Measurements from ENCODE around the gene PLCL1.

PLCL1 gene

DNA sequence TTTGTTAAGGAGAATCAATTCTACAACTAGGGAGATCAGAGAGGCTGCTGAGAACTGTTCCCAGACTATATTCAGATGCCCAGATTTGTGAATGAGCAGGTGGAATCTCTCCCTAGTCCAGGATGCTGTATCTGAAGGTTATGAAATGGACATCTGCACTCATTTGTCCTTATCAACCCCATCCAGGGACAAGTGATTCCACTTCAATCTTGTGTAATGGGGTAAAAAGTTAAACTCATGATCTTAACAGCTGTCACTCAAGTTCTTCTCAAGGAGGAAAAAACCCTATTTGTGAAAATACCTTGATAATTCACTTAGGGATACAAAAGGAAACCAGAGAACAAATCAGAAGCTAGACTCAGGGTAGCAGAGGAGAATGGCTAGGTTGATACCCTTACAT is 144.8 kb downstream of the PLCL1 start:
- Histone ChIP-seq H3K9me3 (ENCODE audit: control insufficient read depth, low read depth, low read length) (no peaks in the 10 kb centered on the region), H3K36me3 (ENCODE audit: control insufficient read depth, low read depth, low read length) (no peaks in the 10 kb centered on the region), H3K4me3 (ENCODE audit: low read length) (no peak overlapping the region), H3K4me1 (ENCODE audit: control insufficient read depth, low read depth, low read length) (no peaks in the 10 kb centered on the region), H3K9ac (ENCODE audit: low read length) (no peak overlapping the region), H3K27ac (ENCODE audit: low read length) (no peak overlapping the region), H3K27me3 (ENCODE audit: control insufficient read depth, insufficient read depth, low read length) (no peaks in the 10 kb centered on the region)

DNA sequence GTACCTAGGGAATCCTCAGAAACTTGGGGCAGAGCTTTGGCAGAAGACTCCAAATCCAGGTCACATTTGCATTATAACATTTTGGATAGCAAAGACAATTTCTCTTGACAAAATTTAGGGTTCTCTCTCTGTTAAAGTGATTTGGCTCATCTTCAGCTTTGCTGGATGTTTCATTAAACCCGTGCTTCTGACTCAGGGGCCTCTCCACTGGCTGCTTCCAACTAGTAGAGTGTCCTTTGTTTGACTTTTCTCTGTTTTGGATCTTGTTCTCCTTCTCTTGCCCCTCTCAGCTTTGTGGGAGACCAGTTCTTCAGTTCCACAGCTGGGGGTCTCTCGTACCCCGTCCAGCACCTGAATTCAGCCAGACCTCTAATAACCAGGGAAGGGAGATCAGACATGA is 145.6 kb downstream of the PLCL1 start:
- H3K9me3 ChIP-seq (ENCODE audit: control insufficient read depth, low read depth, low read length), result no peaks in the 10 kb centered on the region
- H3K4me1 ChIP-seq (ENCODE audit: control insufficient read depth, low read depth, low read length), result no peaks in the 10 kb centered on the region
- no peak overlapping the region for H3K4me3 ChIP-seq (ENCODE audit: low read length)
- H3K27me3 ChIP-seq (ENCODE audit: control insufficient read depth, insufficient read depth, low read length), result no peaks in the 10 kb centered on the region
- no peak overlapping the region for H3K27ac ChIP-seq (ENCODE audit: low read length)
- no peak overlapping the region for H3K9ac ChIP-seq (ENCODE audit: low read length)
- no peaks in the 10 kb centered on the region for H3K36me3 ChIP-seq (ENCODE audit: control insufficient read depth, low read depth, low read length)

DNA sequence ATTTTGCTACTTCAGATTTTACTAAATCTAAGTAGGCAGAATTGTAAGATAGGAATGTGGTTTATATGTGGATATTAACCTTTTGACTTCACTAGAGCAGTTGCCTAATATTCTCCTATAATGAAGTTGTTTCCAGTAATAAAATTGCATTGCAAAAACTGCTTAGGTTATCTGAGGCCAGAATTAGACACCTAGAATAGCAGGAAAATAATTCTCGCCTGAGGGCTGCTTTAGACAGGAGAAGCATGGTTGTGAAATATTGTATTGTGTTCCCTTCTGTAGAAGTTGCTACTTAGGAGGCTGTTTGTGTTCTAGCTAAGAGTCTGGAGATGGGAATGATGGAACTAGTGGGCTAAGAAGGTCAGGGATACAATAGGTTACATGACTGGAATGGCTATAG is 146.3 kb downstream of the PLCL1 start:
- no peak overlapping the region for H3K9ac ChIP-seq (ENCODE audit: low read length)
- no peaks in the 10 kb centered on the region for H3K27me3 ChIP-seq (ENCODE audit: control insufficient read depth, insufficient read depth, low read length)

DNA sequence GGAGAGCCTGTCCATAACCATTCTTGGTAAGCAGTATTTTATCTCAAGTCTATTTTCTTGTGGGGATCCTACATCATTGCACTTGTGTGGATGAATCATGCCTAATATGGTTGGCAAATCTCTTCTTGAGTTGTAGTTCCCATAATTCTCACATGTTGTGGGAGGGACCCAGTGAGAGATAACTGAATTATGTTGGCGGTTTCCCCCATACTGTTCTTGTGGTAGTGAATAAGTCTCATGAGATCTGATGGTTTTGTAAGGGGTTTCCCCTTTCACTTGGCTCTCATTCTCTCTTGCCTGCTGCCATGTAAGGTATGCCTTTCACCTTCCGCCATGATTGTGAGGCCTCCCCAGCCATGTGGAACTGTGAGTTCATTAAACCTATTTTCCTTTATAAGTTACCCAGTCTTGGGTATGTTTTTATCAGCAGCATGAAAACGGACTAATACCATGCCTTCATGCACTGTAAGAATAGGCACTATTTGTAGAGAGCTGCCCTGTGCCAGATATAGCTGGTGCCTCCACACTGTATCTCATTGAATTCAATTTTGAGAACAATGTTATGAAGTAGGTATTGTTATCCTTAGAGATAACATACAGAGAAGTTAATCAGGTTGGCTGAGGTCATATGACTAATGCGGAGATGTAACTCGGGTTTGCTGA is 148.3 kb downstream of the PLCL1 start:
- no peak overlapping the region for H3K27ac ChIP-seq (ENCODE audit: low read length)
- no peak overlapping the region for H3K9ac ChIP-seq (ENCODE audit: low read length)
- no peaks in the 10 kb centered on the region for H3K36me3 ChIP-seq (ENCODE audit: control insufficient read depth, low read depth, low read length)
- H3K9me3 ChIP-seq (ENCODE audit: control insufficient read depth, low read depth, low read length), result no peaks in the 10 kb centered on the region
- no peak overlapping the region for H3K4me3 ChIP-seq (ENCODE audit: low read length)
- no peaks in the 10 kb centered on the region for H3K4me1 ChIP-seq (ENCODE audit: control insufficient read depth, low read depth, low read length)
- no peaks in the 10 kb centered on the region for H3K27me3 ChIP-seq (ENCODE audit: control insufficient read depth, insufficient read depth, low read length)

More for the DNA sequence above, 146.3 kb downstream of the PLCL1 start:
- no peak overlapping the region for H3K27ac ChIP-seq (ENCODE audit: low read length)
- no peak overlapping the region for H3K4me3 ChIP-seq (ENCODE audit: low read length)
- H3K36me3 ChIP-seq (ENCODE audit: control insufficient read depth, low read depth, low read length), result no peaks in the 10 kb centered on the region
- no peaks in the 10 kb centered on the region for H3K4me1 ChIP-seq (ENCODE audit: control insufficient read depth, low read depth, low read length)
- H3K9me3 ChIP-seq (ENCODE audit: control insufficient read depth, low read depth, low read length), result no peaks in the 10 kb centered on the region

DNA sequence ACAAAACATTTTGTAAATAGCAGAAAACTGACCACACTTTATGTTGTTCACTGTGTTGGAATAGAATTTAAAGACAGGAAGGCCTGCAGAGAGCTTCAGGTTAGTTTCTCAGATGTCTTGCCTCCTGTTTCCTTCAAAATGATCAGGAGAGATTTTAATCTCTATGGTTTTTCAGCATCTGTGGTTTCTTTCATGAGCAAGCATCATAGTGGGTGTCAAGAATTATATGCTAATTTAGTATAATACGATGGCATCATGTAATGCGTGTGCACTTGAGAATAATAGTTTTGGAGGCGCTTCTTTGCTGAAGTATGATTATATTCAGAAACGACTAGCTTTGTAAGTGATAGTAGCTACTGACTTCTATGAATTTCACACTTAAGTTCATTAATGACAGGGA is 149.9 kb downstream of the PLCL1 start:
- H3K9ac ChIP-seq (ENCODE audit: low read length), result no peak overlapping the region
- H3K36me3 ChIP-seq (ENCODE audit: control insufficient read depth, low read depth, low read length), result no peaks in the 10 kb centered on the region
- H3K4me1 ChIP-seq (ENCODE audit: control insufficient read depth, low read depth, low read length), result no peaks in the 10 kb centered on the region
- H3K27me3 ChIP-seq (ENCODE audit: control insufficient read depth, insufficient read depth, low read length), result no peaks in the 10 kb centered on the region
- no peak overlapping the region for H3K27ac ChIP-seq (ENCODE audit: low read length)
- no peaks in the 10 kb centered on the region for H3K9me3 ChIP-seq (ENCODE audit: control insufficient read depth, low read depth, low read length)
- no peak overlapping the region for H3K4me3 ChIP-seq (ENCODE audit: low read length)

DNA sequence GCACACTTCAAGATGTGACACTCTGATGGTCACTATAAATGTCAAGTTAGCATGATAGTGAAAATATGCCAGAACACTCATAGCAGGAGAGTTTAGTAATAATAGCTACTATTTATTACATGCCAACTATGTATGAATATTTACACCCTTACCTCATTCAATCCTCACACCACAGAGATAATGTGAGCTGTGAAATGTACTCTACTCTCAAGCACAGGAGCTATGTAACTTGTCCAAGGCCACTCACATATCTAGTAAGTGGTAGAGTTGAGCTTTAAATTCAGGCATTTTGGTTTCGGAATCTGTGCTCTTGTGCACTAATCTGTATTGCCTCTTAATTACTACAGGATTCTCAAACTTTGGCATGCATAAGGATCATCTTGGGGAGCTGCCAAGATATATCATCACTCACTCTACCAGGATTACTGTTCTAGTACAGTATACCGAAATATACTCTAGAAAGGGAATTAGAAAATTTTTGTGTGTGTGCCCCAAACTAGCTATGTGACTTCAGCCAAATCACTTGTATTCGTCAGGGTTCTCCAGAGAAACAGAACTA is 154.3 kb downstream of the PLCL1 start:
- Histone ChIP-seq H3K9me3 (ENCODE audit: control insufficient read depth, low read depth, low read length) (no peaks in the 10 kb centered on the region), H3K27ac (ENCODE audit: low read length) (no peak overlapping the region), H3K9ac (ENCODE audit: low read length) (no peak overlapping the region), H3K4me1 (ENCODE audit: control insufficient read depth, low read depth, low read length) (no peaks in the 10 kb centered on the region), H3K36me3 (ENCODE audit: control insufficient read depth, low read depth, low read length) (no peaks in the 10 kb centered on the region), H3K4me3 (ENCODE audit: low read length) (no peak overlapping the region), H3K27me3 (ENCODE audit: control insufficient read depth, insufficient read depth, low read length) (no peaks in the 10 kb centered on the region)

DNA sequence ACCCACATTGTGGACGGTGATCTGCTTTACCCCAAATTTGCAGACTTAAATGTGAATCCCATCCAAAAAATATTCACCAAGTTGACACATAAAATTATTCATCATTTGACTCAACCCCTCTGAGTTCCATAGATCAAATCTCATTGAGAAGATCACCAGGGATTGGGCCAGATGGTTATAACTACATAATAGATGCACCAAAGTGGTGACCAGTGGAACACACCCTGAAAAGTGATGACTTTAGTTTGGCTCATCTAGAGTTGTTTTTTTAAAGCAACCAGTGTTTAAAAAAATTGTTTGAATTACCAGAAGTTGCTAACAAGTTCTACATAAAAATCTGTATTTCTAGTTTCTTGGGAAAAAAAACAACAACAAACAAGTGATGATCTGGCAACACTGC is 155.0 kb downstream of the PLCL1 start:
- Histone ChIP-seq H3K9ac (ENCODE audit: low read length) (no peak overlapping the region), H3K36me3 (ENCODE audit: control insufficient read depth, low read depth, low read length) (no peaks in the 10 kb centered on the region), H3K4me1 (ENCODE audit: control insufficient read depth, low read depth, low read length) (no peaks in the 10 kb centered on the region), H3K27ac (ENCODE audit: low read length) (no peak overlapping the region), H3K4me3 (ENCODE audit: low read length) (no peak overlapping the region), H3K27me3 (ENCODE audit: control insufficient read depth, insufficient read depth, low read length) (no peaks in the 10 kb centered on the region), H3K9me3 (ENCODE audit: control insufficient read depth, low read depth, low read length) (no peaks in the 10 kb centered on the region)

DNA sequence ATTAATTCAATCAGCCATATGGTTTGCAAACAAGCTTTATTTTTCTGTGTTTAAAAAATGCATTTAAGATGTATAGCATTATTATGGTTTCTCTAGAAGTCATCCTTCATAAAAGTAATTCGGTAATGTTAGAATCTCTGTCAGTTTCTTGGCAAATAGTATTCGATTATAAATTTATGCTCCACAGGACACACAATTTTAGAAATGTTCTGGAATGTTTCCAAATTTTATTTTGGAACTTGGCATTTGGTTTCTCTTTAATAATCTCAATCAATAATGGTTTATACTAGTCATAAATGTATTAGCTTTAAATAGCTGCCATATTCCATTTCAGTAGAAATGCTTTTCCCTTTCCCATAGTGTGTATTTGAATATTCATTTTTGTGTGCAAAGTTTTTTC is 156.4 kb downstream of the PLCL1 start:
- Histone ChIP-seq H3K9me3 (ENCODE audit: control insufficient read depth, low read depth, low read length) (no peaks in the 10 kb centered on the region), H3K4me1 (ENCODE audit: control insufficient read depth, low read depth, low read length) (no peaks in the 10 kb centered on the region), H3K36me3 (ENCODE audit: control insufficient read depth, low read depth, low read length) (no peaks in the 10 kb centered on the region), H3K9ac (ENCODE audit: low read length) (no peak overlapping the region), H3K27ac (ENCODE audit: low read length) (no peak overlapping the region), H3K27me3 (ENCODE audit: control insufficient read depth, insufficient read depth, low read length) (no peaks in the 10 kb centered on the region), H3K4me3 (ENCODE audit: low read length) (no peak overlapping the region)

DNA sequence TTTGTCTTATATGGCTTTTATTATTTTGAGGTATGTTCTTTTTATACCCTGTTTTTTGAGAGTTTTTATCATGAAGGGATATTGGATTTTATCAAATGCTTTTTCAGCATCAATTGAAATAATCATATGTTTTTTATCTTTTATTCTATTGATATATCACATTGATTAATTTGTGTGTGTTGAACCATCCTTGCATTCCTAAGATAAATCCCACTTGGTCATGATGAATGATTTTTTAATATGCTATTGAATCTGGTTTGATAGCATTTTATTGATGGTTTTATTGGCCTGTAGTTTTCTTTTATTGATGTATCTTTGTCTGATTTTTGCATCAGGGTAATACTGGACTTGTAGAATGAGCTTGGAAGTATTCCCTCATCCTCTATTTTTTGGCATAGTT is 160.3 kb downstream of the PLCL1 start:
- Histone ChIP-seq H3K27me3 (ENCODE audit: control insufficient read depth, insufficient read depth, low read length) (no peaks in the 10 kb centered on the region), H3K4me1 (ENCODE audit: control insufficient read depth, low read depth, low read length) (no peaks in the 10 kb centered on the region), H3K4me3 (ENCODE audit: low read length) (no peak overlapping the region), H3K9ac (ENCODE audit: low read length) (no peak overlapping the region), H3K9me3 (ENCODE audit: control insufficient read depth, low read depth, low read length) (no peaks in the 10 kb centered on the region), H3K27ac (ENCODE audit: low read length) (no peak overlapping the region), H3K36me3 (ENCODE audit: control insufficient read depth, low read depth, low read length) (no peaks in the 10 kb centered on the region)

DNA sequence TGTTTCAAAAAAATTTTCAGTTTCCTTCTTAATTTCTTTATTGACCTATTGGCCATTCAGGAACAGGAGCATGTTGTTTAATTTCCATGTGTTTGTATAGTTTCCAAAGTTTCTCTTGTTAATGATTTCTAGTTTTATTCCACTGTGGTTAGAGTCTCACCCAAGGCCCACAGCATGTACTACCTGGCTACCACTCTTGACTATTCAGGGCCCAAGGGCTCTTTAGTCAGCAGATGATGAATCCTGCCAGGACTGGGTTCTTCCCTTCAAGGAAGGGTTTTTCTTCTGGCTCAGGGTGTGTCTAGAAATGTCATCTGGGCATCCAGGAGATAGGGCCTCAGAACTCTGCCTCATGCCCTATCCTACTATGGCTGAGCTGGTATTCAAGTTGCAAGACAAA is 161.4 kb downstream of the PLCL1 start:
- Histone ChIP-seq H3K27ac (ENCODE audit: low read length) (no peak overlapping the region), H3K36me3 (ENCODE audit: control insufficient read depth, low read depth, low read length) (no peaks in the 10 kb centered on the region), H3K9me3 (ENCODE audit: control insufficient read depth, low read depth, low read length) (no peaks in the 10 kb centered on the region), H3K4me1 (ENCODE audit: control insufficient read depth, low read depth, low read length) (no peaks in the 10 kb centered on the region), H3K4me3 (ENCODE audit: low read length) (no peak overlapping the region), H3K9ac (ENCODE audit: low read length) (no peak overlapping the region), H3K27me3 (ENCODE audit: control insufficient read depth, insufficient read depth, low read length) (no peaks in the 10 kb centered on the region)

DNA sequence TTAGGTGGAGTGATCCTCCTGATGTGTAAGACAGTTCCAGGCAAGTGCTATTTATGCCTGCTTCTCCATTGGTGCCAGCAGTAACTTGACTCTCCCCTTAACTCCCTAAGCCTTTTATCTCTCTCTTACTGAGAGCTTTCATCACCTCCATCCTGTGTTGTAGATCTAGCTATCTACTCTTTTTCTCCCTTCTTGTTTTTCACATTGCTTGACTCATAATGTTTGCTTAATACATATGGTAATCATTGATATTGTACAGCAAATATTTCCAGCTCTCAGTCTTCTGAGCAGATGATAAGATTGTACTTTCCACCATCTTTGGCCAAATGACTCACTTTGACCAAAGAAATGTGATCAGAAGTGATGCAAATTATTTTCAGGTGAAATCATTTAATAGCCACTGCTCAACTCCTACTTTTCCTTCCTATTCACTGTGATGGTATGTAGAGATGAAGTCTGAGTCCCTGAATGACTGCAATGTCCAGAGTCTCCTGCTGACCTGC is 165.0 kb downstream of the PLCL1 start:
- H3K36me3 ChIP-seq (ENCODE audit: control insufficient read depth, low read depth, low read length), result no peaks in the 10 kb centered on the region
- H3K27ac ChIP-seq (ENCODE audit: low read length), result no peak overlapping the region
- no peaks in the 10 kb centered on the region for H3K4me1 ChIP-seq (ENCODE audit: control insufficient read depth, low read depth, low read length)
- H3K9me3 ChIP-seq (ENCODE audit: control insufficient read depth, low read depth, low read length), result no peaks in the 10 kb centered on the region
- H3K9ac ChIP-seq (ENCODE audit: low read length), result no peak overlapping the region
- H3K27me3 ChIP-seq (ENCODE audit: control insufficient read depth, insufficient read depth, low read length), result no peaks in the 10 kb centered on the region
- no peak overlapping the region for H3K4me3 ChIP-seq (ENCODE audit: low read length)

DNA sequence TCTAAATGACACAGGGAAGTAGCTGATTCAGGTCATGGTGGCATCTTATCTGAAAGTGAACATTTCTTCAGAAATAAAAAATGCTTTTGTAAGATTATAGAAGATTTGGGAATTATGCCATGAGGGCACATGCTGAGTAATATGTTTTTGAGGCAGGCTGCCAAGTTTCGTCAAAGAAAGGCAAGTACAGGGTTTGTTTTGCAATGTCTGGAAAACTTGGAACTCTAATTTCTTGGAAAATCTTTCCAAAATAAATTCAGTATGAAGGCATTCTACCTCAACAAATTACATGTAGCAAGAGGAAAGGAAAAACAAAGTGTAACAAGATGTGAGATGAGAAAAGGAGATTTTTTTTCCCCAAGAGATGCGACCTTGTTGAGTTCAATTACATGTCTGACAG is 167.7 kb downstream of the PLCL1 start:
- H3K36me3 ChIP-seq (ENCODE audit: control insufficient read depth, low read depth, low read length), result no peaks in the 10 kb centered on the region
- H3K27me3 ChIP-seq (ENCODE audit: control insufficient read depth, insufficient read depth, low read length), result no peaks in the 10 kb centered on the region
- no peaks in the 10 kb centered on the region for H3K9me3 ChIP-seq (ENCODE audit: control insufficient read depth, low read depth, low read length)
- no peak overlapping the region for H3K4me3 ChIP-seq (ENCODE audit: low read length)
- no peak overlapping the region for H3K27ac ChIP-seq (ENCODE audit: low read length)
- H3K9ac ChIP-seq (ENCODE audit: low read length), result no peak overlapping the region
- H3K4me1 ChIP-seq (ENCODE audit: control insufficient read depth, low read depth, low read length), result no peaks in the 10 kb centered on the region

All from iPS-18a (cell line).